ENCODE measurements around the gene PTPRF.

PTPRF gene

DNA sequence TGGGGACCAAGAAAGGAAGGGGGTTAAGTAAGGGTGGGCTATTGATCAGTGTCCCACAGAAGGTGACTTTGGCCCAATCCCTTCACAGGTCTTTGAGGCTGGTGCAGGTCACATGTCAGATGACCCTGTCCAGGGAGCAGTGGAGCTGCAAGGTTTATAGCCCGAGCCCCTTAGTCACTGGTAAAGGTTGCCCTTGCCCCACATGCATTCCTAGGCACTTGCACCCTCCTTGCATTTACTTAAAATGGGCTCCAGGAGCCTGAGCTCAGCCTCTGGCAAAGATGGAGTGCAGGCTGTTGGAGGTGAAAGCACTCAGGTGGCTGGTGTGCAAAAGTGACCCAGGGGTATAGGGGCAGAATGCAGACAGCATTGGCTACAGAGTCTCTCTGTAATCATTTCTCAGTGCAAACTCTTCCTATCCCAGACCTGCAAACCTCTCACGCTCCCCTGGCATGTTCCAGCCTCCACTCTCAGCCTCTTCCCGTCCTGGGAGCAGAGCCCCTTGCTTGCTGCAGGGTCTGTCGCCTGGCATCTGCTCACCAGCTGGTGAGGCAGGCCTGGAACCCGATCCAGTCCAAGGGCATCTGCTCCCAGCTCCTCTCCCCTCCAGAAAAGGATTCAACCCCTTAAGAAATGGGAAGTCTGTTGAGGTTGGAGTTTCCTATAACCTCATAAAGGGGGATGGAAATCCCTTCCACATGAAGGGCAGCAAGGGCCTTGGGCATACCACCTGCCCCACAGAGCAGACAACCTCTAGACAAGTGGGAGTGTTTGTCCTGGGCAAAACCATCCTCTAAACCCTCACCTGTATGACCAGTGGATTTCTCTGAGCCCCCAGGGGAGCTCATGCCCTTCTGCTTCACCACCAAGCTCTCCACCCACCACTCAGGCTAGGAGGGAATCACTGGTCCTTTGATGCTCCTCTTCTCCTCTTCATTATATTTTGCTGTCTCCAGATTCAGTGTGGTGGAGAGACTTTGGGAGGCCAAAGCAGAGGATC lies 23.1 kb upstream of the PTPRF start:
- peak; percentile 6 for DNase-seq (ENCODE audit: low spot score)
- TF ChIP-seq, protein P1, sequence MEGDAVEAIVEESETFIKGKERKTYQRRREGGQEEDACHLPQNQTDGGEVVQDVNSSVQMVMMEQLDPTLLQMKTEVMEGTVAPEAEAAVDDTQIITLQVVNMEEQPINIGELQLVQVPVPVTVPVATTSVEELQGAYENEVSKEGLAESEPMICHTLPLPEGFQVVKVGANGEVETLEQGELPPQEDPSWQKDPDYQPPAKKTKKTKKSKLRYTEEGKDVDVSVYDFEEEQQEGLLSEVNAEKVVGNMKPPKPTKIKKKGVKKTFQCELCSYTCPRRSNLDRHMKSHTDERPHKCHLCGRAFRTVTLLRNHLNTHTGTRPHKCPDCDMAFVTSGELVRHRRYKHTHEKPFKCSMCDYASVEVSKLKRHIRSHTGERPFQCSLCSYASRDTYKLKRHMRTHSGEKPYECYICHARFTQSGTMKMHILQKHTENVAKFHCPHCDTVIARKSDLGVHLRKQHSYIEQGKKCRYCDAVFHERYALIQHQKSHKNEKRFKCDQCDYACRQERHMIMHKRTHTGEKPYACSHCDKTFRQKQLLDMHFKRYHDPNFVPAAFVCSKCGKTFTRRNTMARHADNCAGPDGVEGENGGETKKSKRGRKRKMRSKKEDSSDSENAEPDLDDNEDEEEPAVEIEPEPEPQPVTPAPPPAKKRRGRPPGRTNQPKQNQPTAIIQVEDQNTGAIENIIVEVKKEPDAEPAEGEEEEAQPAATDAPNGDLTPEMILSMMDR (IDR thresholded peaks at IDR 0.05; ENCODE audit: extremely low read depth, missing control alignments), result no peak

DNA sequence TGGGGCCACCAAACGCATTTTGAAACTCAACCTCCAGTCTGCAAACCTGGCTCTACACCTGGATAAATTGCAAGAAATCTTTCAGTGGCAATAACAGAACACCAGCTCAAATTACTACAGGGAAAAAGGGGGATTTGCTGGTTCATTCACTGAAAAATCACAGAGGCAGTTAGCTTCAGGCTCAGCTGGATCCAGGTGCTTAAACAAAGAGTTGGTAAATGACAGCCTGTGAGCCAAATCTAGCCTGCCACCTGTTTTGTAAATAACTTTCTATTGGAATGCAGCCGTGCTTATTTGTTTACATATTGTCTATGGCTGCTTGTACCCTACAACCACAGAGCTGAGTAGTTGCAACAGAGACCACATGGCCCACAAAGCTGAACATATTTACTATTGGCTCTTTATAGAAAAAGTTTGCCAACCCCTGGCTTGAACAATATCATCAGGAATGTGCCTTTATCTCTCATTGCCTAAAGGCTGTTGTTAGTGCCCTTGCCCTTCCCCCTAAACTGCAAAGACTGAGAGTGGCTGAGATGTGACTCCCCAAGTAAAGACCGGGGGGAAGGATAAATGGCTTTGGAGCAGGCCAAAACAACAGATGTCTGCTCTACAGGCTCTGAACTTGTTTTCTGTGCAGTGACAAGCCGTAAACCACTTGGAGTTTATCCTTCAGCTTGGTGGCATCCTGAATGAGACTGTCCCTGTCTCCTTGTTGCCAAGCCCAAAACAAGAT lies 21.5 kb upstream of the PTPRF start:
- no peak for DNase-seq (ENCODE audit: low spot score)
- TF ChIP-seq, protein P1 (IDR thresholded peaks at IDR 0.05; ENCODE audit: extremely low read depth, missing control alignments), result no peak

DNA sequence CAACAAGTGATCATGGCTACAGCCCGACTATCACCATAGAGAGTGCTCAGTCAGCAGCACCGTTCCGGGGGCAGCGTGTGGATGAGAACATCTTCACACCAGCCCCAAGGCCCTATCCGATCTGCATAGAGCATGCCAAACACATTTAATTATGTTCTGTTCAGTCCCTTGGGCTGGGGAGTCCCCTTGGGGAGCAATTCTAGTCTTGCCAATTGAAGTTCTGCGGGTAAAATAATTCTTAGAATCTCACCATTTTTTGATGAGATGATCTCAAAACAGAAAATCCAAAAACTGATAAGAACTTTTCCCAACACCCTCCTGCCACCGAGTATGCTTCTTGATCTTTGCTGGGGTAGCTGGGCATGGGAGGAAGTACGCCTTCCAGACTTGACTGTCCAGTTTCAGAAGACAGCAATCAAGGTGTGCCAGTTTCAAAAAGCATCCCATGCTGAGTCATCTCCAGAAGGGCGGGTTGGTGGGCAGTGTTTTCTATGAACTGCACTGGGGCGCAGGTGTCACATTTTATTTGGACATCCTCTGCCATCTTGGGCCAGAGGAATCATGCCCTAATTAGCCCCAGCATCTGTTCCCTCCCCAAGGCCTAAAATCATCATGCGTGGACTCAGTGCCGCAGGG lies 20.8 kb upstream of the PTPRF start:
- peak; percentile 15 for DNase-seq (ENCODE audit: low spot score)
- TF ChIP-seq, protein P1 (IDR thresholded peaks at IDR 0.05; ENCODE audit: extremely low read depth, missing control alignments), result no peak

DNA sequence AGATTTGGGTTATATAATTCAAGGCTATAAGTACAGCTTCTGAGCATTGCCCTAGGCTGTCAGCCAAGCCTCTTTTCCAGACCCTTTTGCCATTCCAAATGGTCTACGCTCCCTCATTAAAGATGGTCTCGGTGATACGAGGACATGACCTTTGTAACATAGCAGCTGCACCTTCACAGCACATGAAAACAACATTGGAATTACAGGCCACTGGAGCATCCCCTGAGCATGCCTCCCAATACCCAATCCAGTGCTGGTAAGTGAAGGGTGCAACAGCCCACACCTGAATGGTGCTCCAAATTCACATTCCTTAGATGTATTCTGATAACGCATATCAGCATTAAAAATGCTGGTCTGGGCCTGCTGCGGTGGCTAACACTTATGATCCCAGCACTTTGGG lies 20.1 kb upstream of the PTPRF start:
- no peak for DNase-seq (ENCODE audit: low spot score)
- TF ChIP-seq, protein P1 (IDR thresholded peaks at IDR 0.05; ENCODE audit: extremely low read depth, missing control alignments), result no peak

DNA sequence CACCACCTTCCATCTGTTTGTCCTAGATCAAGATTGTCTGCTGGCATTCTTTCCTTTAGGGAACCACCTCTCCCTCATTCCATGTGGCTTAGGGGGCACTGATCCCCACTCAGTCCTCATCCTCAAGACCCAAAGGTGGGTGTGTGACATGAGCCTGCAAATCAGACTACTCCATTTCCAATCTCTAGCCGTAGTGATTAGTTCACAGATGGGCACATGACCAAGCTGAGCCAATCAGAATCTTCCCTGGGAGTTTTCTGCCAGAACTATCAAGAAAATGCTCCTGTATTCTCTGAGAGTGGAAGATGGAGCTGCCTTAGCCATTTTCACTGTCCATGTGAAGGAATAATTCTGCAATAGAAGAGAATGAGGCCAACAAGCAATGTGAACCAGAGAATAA lies 19.3 kb upstream of the PTPRF start:
- TF ChIP-seq, protein P1 (IDR thresholded peaks at IDR 0.05; ENCODE audit: extremely low read depth, missing control alignments), result no peak
- no peak for DNase-seq (ENCODE audit: low spot score)

- TF ChIP-seq, protein P1 (IDR thresholded peaks at IDR 0.05; ENCODE audit: extremely low read depth, missing control alignments), result no peak
These were observed 18.6 kb upstream of the PTPRF start for GRCh38 chr1:43512133-43512532.

More at GRCh38 chr1:43512133-43512532, 18.6 kb upstream of the PTPRF start:
- no peak for DNase-seq (ENCODE audit: low spot score)

All from GM20000 (cell line).